ENCODE data around the gene TTC7B. TPM values are rescaled to one million over a fixed set of nuclear protein-coding genes. Genes with fewer than 3 reads are reported as not detected.

TTC7B gene
- total RNA-seq, 4 donors from 2014 or later, result 14.3 to 48.9 (median 32.5) TPM

- Histone ChIP-seq H3K27ac (peak overlapping the region; percentile 68), H3K27me3 (no peaks in the 10 kb centered on the region), H3K36me3 (no peaks in the 10 kb centered on the region), H3K4me1 (peaks cover 33% of the 10 kb centered on the region), H3K4me3 (no peak overlapping the region), H3K9me3 (no peaks in the 10 kb centered on the region)
- DNase-seq (ENCODE audit: low spot score in 2 of 2), result peak; percentile 89 to 94
- WGBS, result 18% methylated on average over 15 of the region's 15 CpGs
- TF ChIP-seq POLR2AphosphoS5 (IDR thresholded peaks at IDR 0.05), result peak in 2 of 3 donors; percentile 19 to 40
- TF ChIP-seq EP300 (IDR thresholded peaks at IDR 0.05), result no peak
- peak; percentile 86 to 93 for TF ChIP-seq CTCF (IDR thresholded peaks at IDR 0.05)
- TF ChIP-seq POLR2A (IDR thresholded peaks at IDR 0.05), result no peak
These were observed 118.5 kb downstream of the TTC7B start for GRCh38 chr14:90697577-90698206.

GRCh38 chr14:90697132-90697531 lies 119.1 kb downstream of the TTC7B start:
- Histone ChIP-seq H3K27me3 (no peaks in the 10 kb centered on the region), H3K36me3 (no peaks in the 10 kb centered on the region), H3K27ac (peak overlapping the region; percentile 68), H3K4me3 (no peak overlapping the region), H3K4me1 (peaks cover 33% of the 10 kb centered on the region), H3K9me3 (no peaks in the 10 kb centered on the region)
- TF ChIP-seq POLR2A (IDR thresholded peaks at IDR 0.05) (no peak), POLR2AphosphoS5 (IDR thresholded peaks at IDR 0.05) (no peak), CTCF (IDR thresholded peaks at IDR 0.05) (no peak), EP300 (IDR thresholded peaks at IDR 0.05) (no peak)
- no peak for DNase-seq (ENCODE audit: low spot score in 2 of 2)
- 59% methylated on average over 2 of the region's 2 CpGs for WGBS

DNA sequence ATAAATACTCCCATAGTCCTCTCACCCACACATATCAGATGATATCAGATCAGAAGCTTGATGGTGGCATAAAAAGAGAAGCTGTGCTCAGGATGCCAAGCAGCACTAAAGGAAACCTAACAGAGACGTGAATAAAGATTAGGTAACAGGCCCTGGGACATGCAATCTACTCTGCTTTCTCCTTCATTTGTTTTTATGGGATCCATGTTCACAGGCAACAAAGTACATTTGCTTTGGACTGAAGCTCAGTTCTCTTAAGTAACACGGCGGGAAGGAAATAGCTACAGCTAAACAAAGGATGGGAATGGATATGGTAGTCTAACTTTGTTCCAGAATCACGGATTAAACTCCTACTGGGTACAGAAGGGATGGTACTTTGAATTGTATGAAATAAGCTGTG lies 119.5 kb downstream of the TTC7B start:
- no peak overlapping the region for H3K27ac ChIP-seq
- no peak for DNase-seq (ENCODE audit: low spot score in 2 of 2)
- H3K36me3 ChIP-seq, result no peaks in the 10 kb centered on the region
- H3K27me3 ChIP-seq, result no peaks in the 10 kb centered on the region
- H3K9me3 ChIP-seq, result no peaks in the 10 kb centered on the region
- WGBS, result 50% methylated on average over 4 of the region's 4 CpGs
- TF ChIP-seq POLR2A (IDR thresholded peaks at IDR 0.05) (no peak), CTCF (IDR thresholded peaks at IDR 0.05) (no peak), EP300 (IDR thresholded peaks at IDR 0.05) (no peak), POLR2AphosphoS5 (IDR thresholded peaks at IDR 0.05) (no peak)
- H3K4me3 ChIP-seq, result no peak overlapping the region
- H3K4me1 ChIP-seq, result peaks cover 33% of the 10 kb centered on the region

DNA sequence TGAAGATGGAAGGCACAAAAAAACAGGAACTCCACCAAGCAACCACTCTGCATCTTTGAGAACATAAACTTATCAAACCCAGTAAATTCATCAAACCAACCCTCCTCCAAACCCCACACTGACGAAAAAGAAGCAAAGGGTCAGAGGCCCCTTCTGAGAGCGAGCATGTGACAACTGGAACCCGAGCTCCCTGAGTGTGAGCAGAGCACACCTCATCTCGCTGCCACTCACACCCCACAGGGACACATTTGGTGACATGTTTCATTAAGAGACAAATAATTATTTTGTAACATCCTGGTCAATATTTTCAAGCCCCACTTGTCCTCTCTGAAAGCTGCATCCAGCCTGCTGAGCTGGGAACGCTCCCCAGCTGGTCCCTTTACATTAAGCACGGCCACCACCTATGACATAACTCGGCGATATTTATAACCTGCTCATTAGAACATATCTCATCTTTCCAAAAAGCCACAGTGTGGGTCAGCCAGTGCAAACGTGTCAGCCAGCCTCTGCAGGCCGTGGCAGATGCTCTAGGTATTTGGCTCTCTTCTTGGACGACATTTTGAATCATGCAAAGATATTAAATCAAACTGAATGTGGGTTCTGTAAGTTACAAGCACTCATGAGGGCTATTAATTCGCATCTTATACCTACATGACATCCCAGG lies 120.1 kb downstream of the TTC7B start:
- TF ChIP-seq EP300 (IDR thresholded peaks at IDR 0.05) (no peak), POLR2A (IDR thresholded peaks at IDR 0.05) (no peak), POLR2AphosphoS5 (IDR thresholded peaks at IDR 0.05) (no peak), CTCF (IDR thresholded peaks at IDR 0.05) (no peak)
- Histone ChIP-seq H3K9me3 (no peaks in the 10 kb centered on the region), H3K36me3 (no peaks in the 10 kb centered on the region), H3K27me3 (no peaks in the 10 kb centered on the region), H3K4me1 (peaks cover 33% of the 10 kb centered on the region), H3K4me3 (no peak overlapping the region), H3K27ac (no peak overlapping the region)
- DNase-seq (ENCODE audit: low spot score in 2 of 2), result no peak
- WGBS, result 71% methylated on average over 11 of the region's 12 CpGs

DNA sequence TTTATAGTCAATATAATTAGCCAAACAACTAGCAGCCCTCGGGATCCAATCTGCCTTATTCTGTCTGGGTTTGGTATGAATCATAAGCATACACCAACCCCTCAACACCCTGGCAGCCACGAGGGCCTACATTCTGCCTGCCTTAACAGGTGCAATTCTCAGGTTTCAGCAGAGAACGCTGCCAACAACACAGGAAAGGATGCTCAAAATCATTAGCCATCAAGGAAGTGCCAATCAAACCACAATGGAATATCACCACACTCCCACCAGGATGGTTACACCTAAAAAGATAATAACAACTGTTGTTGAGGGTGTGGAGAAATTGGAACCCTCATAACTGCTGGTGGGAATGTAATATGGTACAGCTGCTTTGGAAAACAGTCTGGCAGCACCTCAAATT lies 122.8 kb downstream of the TTC7B start:
- Histone ChIP-seq H3K4me3 (no peak overlapping the region), H3K9me3 (no peaks in the 10 kb centered on the region), H3K27me3 (no peaks in the 10 kb centered on the region), H3K4me1 (peaks cover 29% of the 10 kb centered on the region), H3K36me3 (no peaks in the 10 kb centered on the region), H3K27ac (no peak overlapping the region)
- no peak for TF ChIP-seq POLR2AphosphoS5 (IDR thresholded peaks at IDR 0.05)
- WGBS, result 50% methylated on average over 3 of the region's 3 CpGs
- DNase-seq (ENCODE audit: low spot score in 2 of 2), result no peak
